MCF 10A (cell line): Measurements from ENCODE around the gene PDZD4. TPM values are rescaled to one million over a fixed set of nuclear protein-coding genes. Genes with fewer than 3 reads are reported as not detected.

Experiments
- BruUV-seq: library from RNA; stranded (reverse); fragments of 400-500 nt; replicated peaks from 2 replicates; lab custom pipeline; 2021; lab: Mats Ljungman, UMichigan
- CTCF ChIA-PET: fragments of 300-600 bp; sonication (Branson Sonifier 250); formaldehyde crosslinking; extraction: SDS; loops from one replicate; lab custom pipeline; 2021; ENCODE audit warnings: antibody characterized with exemption, inconsistent platforms; lab: Yijun Ruan, JAX
- POLR2A ChIA-PET: fragments of 300-600, 350-650 bp; sonication (Branson Sonifier 250); formaldehyde crosslinking; extraction: SDS; loops from one replicate; lab custom pipeline; 2020; ENCODE audit warnings: antibody characterized with exemption, inconsistent platforms; lab: Yijun Ruan, JAX
- DNase-seq: peaks from one replicate; pipeline ENCODE4 v3.0.0-alpha.2; 2018; ENCODE audit not compliant: unreplicated experiment
- H3K27ac Mint-ChIP-seq: one replicate; pipeline ENCODE4 v1.8.0; 2022; ENCODE audit warnings: mild to moderate bottlenecking, low read depth, mixed read lengths; ENCODE audit not compliant: unreplicated experiment
- H3K27me3 Mint-ChIP-seq: one replicate; pipeline ENCODE4 v1.8.0; 2022; ENCODE audit warnings: mixed read lengths; ENCODE audit not compliant: insufficient read depth, unreplicated experiment
- H3K36me3 Mint-ChIP-seq: one replicate; pipeline ENCODE4 v1.8.0; 2022; ENCODE audit warnings: mild to moderate bottlenecking, moderate library complexity, mixed read lengths; ENCODE audit not compliant: insufficient read depth, unreplicated experiment
- H3K4me1 Mint-ChIP-seq: one replicate; pipeline ENCODE4 v1.8.0; 2022; ENCODE audit warnings: mixed read lengths; ENCODE audit not compliant: insufficient read depth, unreplicated experiment
- H3K4me3 Mint-ChIP-seq: one replicate; pipeline ENCODE4 v1.8.0; 2022; ENCODE audit warnings: mild to moderate bottlenecking, moderate library complexity, mixed read lengths; ENCODE audit not compliant: unreplicated experiment
- H3K9me3 Mint-ChIP-seq: one replicate; pipeline ENCODE4 v1.8.0; 2022; ENCODE audit warnings: mixed read lengths; ENCODE audit not compliant: unreplicated experiment
- CTCF ChIP-seq: fragments of 200-600 bp; IDR thresholded peaks from one replicate; pipeline ENCODE4 v1.8.0; 2022; ENCODE audit warnings: antibody characterized with exemption, mild to moderate bottlenecking; ENCODE audit not compliant: unreplicated experiment
- intact Hi-C: fragments of 100-400 bp; cut with micrococcal nuclease; formaldehyde crosslinking; loops from 2 replicates; pipeline ENCODE4 v1.14.1; 2022
- total RNA-seq: library from RNA; stranded (reverse); gene quantifications from 2 replicates; pipeline ENCODE4 v1.2.3, GENCODE V29; 2022

The PDZD4 gene
- total RNA-seq, 1 experiment from 2014 or later = not detected

- DNase-seq = no peak
- Mint-ChIP-seq H3K36me3 (no peaks in the 10 kb centered on the region), H3K27ac (no peak overlapping the region), H3K27me3 (peaks cover 55% of the 10 kb centered on the region), H3K4me3 (no peak overlapping the region), H3K4me1 (no peaks in the 10 kb centered on the region), H3K9me3 (no peaks in the 10 kb centered on the region)
- no TSS peak for BruUV-seq
- intact Hi-C loops = no loop called here
- CTCF ChIA-PET = interaction anchor here (0.6 kb wide), 1 partner anchor 16 kb away, joined by 4 read pairs; no protein-coding TSS in a partner anchor
- no peak for TF ChIP-seq CTCF
- POLR2A ChIA-PET = no interaction called here
Observed at GRCh38 chrX:153825042-153825441, 5.3 kb downstream of the PDZD4 start.

- Mint-ChIP-seq H3K9me3 (no peaks in the 10 kb centered on the region), H3K36me3 (no peaks in the 10 kb centered on the region), H3K4me3 (no peak overlapping the region), H3K4me1 (no peaks in the 10 kb centered on the region), H3K27ac (no peak overlapping the region), H3K27me3 (peaks cover 55% of the 10 kb centered on the region)
- no TSS peak for BruUV-seq
- TF ChIP-seq CTCF = no peak
- CTCF ChIA-PET = interaction anchor here (0.6 kb wide), 1 partner anchor 730 kb away, joined by 4 read pairs; no protein-coding TSS in a partner anchor
- intact Hi-C loops = no loop called here
- POLR2A ChIA-PET = no interaction called here
- no peak for DNase-seq
Observed at GRCh38 chrX:153824348-153824747, 6.0 kb downstream of the PDZD4 start.

- DNase-seq = no peak
- no peak overlapping the region for H3K27ac Mint-ChIP-seq
- TF ChIP-seq CTCF = no peak
- ChIA-PET CTCF (interaction anchor here (0.6 to 0.7 kb wide), 2 partner anchors 643 to 650 kb away, joined by 3 read pairs; no protein-coding TSS in a partner anchor), POLR2A (interaction anchor here (0.6 kb wide), 1 partner anchor 849 kb away, joined by 3 read pairs; no protein-coding TSS in a partner anchor)
- H3K4me1 Mint-ChIP-seq = no peaks in the 10 kb centered on the region
- H3K9me3 Mint-ChIP-seq = no peaks in the 10 kb centered on the region
- H3K4me3 Mint-ChIP-seq = no peak overlapping the region
- H3K36me3 Mint-ChIP-seq = no peaks in the 10 kb centered on the region
- BruUV-seq = no TSS peak
- peaks cover 45% of the 10 kb centered on the region for H3K27me3 Mint-ChIP-seq
- intact Hi-C loops = no loop called here
Observed at GRCh38 chrX:153821066-153821465, 9.3 kb downstream of the PDZD4 start.

- CTCF ChIA-PET = interaction anchor here (0.7 kb wide), 1 partner anchor 643 kb away, joined by 3 read pairs; no protein-coding TSS in a partner anchor
- intact Hi-C loops = no loop called here
- no peaks in the 10 kb centered on the region for H3K36me3 Mint-ChIP-seq
Observed at GRCh38 chrX:153820601-153821000, 9.7 kb downstream of the PDZD4 start.

More at GRCh38 chrX:153820601-153821000, 9.7 kb downstream of the PDZD4 start:
- no peak overlapping the region for H3K27ac Mint-ChIP-seq
- no peak overlapping the region for H3K4me3 Mint-ChIP-seq
- H3K9me3 Mint-ChIP-seq = no peaks in the 10 kb centered on the region
- POLR2A ChIA-PET = interaction anchor here (0.6 kb wide), 1 partner anchor 1846 kb away, joined by 3 read pairs; no protein-coding TSS in a partner anchor
- BruUV-seq = no TSS peak
- peaks cover 40% of the 10 kb centered on the region for H3K27me3 Mint-ChIP-seq
- no peaks in the 10 kb centered on the region for H3K4me1 Mint-ChIP-seq
- TF ChIP-seq CTCF = no peak
- DNase-seq = no peak
